Measurements from ENCODE around the gene UGT1A8.

DNA sequence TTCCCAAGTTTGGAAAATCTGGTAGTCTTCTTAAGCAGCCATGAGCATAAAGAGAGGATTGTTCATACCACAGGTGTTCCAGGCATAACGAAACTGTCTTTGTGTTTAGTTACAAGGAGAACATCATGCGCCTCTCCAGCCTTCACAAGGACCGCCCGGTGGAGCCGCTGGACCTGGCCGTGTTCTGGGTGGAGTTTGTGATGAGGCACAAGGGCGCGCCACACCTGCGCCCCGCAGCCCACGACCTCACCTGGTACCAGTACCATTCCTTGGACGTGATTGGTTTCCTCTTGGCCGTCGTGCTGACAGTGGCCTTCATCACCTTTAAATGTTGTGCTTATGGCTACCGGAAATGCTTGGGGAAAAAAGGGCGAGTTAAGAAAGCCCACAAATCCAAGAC lies 154.7 kb downstream of the UGT1A8 start:
- TF ChIP-seq, protein P1, sequence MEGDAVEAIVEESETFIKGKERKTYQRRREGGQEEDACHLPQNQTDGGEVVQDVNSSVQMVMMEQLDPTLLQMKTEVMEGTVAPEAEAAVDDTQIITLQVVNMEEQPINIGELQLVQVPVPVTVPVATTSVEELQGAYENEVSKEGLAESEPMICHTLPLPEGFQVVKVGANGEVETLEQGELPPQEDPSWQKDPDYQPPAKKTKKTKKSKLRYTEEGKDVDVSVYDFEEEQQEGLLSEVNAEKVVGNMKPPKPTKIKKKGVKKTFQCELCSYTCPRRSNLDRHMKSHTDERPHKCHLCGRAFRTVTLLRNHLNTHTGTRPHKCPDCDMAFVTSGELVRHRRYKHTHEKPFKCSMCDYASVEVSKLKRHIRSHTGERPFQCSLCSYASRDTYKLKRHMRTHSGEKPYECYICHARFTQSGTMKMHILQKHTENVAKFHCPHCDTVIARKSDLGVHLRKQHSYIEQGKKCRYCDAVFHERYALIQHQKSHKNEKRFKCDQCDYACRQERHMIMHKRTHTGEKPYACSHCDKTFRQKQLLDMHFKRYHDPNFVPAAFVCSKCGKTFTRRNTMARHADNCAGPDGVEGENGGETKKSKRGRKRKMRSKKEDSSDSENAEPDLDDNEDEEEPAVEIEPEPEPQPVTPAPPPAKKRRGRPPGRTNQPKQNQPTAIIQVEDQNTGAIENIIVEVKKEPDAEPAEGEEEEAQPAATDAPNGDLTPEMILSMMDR (IDR thresholded peaks at IDR 0.05; ENCODE audit: low read length): no peak
- no peak for TF ChIP-seq EZH2 (optimal IDR thresholded peaks at IDR 0.05; ENCODE audit: low read depth, low read length)
